HTR-8/SVneo (cell line): ENCODE results near the gene PSMA2.
A peak's percentile ranks its signal among the peaks of the same experiment; 100 is the strongest.

Experiments used
- DNase-seq: peaks from one replicate; pipeline ENCODE4 v3.0.0; 2011; ENCODE audit warnings: low spot score, mixed read lengths; ENCODE audit not compliant: insufficient read length
- FAIRE-seq: peaks from 2 replicates; lab custom pipeline; 2011; peaks lifted over from hg19 to GRCh38; lab: Jason Lieb, UNC

The PSMA2 gene

DNA sequence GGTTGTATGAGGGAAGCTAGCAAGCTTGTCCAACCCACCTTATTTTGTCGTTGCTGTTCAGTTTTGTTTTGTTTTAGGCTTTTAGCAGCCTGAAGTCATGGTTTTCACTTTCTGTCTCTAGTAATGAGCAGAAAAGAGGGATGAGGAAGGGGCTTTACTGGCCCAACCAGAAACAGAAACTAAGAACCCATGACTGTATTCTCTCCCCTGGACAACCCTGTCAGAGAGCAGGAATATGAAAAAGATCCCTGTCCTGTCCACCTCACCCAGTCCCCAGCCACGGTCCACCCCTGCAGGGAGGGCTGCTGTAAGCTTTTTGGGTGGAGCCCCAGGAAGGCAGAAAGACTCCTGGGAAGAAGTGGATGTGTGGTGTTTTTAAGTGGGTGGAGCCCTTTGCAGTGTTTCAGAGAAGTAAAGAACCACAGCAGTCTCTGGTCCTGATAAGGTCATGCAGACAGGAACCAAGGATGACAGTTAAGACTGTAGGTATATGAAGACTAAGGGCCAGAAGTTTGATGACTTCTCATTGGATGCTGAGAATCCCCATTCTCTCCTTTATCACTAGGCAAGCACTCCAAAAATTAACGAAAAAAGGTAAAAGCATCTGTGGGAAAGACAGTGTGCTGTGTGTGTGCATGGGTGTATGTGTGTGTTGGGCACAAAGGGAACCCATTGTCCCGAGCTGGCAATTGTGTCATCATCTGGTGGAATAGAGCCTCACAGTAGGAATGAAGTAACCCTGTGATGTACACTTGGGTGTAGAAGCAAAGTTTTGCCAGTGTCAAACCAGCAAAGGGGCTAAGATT lies 14.1 kb upstream of the PSMA2 start:
- no peak for FAIRE-seq
- no peak for DNase-seq

DNA sequence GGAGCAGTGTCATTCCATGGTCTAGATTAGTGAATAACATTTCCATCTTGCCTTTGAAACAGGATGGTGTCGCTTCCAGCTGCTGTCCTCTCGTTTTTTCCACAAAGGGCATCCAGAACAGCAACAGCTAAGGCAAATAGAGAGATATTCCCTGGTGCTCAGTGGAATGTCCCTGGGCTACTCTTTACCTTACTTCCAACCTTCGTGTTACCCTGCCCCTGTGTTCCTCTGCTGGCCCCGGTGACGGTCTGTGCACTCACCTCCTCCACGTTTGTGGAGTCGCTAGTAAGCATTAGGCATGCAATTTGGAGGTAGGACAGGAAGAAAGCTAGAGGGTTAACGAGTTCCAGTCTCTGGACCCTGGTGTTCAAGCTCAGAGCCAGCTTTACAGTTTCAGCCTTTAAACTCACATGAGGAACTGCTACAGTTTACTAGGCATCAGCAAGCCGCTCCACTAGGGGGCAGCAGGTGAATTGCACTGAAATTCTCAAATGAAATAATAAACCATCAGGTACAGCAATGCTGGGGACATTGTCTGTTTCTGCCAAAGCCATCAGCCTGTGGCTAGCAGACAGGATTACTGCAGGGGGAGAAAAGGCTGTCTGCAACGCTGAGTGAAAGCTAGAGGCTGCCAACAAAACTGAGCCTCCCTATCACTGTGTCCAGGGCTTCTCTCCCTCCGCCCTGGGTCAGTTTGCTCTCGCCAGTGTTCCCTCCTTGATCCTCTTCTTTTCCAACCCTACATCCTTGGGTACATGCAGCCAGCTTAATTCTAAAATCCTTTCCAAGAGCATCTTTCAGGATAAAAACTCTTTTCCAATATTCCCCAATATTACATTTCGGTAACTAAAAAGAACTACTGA lies 9.2 kb upstream of the PSMA2 start:
- peak; percentile 40 for FAIRE-seq
- DNase-seq: peak; percentile 73

DNA sequence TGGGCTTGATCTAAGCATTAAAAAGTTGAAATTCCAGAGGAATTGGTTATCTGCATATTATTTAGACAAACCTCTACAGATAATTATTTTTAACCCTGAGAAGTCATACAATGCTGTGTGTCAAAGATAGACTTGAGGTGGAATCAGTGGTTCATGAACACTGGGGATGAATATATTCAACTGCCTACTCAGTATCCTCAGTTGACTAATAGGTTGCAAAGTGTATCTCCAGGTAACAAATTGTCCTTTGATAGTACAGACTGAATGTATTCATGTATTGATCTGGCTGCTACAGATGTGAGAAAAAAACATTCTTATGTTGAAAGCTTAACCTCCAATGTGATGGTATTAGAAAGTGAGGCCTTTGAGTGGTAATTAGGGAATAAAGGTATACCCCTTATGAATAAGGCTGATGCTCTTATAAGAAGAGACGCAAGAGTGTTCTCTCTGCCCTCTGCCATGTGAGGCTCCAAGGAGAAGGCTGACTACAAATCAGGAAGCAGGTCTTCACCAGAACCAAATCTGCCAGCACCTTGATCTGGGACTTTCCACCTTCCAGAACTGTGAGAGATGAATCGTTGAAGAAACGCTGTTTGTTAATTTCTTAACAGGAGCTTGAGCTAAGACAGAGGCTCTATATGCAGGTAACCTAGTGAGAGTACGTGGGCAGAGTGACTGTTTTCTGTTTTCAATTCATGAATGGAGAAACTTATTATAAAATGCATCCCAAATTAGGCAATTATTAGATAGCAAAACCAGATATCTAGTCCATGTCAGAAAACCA lies 7.7 kb upstream of the PSMA2 start:
- FAIRE-seq: no peak

DNA sequence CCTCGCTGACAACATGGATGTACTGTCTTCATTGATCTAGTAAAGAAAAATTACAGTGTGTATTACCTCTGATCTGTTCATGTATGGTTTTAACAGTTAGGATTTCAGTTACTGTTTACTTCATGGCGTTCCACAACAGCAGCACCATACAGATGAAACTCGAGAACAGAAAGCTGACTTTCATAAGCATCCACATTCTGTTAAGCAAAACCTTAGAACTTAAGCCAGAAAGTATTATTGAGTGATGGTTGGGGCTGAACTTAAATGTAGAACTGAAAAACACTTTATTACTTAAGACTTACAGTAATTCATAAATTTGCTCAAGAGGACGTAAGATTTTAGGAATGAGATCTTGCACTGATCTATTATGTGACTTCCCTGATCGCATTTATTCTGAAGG lies 3.9 kb upstream of the PSMA2 start:
- DNase-seq (no peak), FAIRE-seq (no peak)

More for the DNA sequence above, 7.7 kb upstream of the PSMA2 start:
- no peak for DNase-seq

DNA sequence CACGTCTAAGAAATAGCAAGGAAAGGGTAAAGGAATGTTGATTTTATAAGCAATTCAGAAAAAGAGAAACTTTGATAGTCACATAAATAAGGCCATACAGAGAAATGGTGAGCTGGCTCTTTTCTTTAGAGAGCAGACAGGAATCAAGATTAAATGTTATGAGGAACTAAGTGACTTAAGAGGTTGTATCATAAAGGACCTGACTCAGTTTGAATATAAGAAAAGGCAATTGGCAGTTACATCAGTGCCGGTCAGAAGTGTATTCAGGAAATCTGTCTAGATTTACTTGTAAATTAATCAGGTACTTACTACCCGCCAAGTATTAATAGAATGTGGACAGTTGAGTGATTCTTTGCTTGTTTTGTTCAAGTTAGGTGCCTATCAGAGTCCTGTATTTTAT lies 2.3 kb upstream of the PSMA2 start:
- FAIRE-seq (no peak), DNase-seq (no peak)

DNA sequence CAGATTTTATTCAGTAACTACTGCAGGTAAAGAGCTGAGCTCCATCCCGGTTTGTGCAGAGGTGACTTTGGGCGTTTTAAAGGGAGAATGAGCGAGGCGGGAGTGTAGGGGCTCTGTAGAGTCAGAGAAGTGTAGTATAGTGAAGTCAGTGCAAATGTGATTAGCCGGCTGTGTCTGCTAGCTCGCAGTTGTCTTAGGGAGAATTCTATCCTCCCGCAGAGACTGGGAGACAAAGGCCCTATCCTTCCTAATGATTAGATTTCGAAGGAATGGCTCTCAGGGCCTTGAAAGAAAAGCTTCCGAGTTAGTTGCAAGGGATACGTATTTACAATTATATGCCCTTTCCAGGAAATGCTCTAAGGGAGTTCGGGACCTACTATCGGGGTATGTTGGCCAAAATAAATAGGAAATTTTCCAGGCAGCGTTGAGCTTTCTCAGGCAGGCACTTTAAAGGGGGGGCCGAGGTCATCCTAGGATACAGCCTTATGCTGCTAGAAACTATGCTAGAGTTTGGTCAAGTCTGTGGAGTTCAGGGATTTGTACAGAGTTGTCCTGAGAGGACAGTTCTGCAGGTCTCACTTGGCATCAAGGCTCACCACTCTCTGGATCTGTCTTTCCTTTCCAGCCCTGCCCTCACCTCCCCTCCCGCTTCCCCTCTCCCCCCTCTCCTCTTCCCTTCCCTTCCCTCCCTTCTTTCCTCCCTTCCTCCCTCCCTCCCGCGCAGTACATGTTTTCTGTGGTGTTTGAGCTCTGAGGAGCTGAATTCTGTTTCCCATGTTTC lies 1.0 kb upstream of the PSMA2 start:
- FAIRE-seq: no peak

DNA sequence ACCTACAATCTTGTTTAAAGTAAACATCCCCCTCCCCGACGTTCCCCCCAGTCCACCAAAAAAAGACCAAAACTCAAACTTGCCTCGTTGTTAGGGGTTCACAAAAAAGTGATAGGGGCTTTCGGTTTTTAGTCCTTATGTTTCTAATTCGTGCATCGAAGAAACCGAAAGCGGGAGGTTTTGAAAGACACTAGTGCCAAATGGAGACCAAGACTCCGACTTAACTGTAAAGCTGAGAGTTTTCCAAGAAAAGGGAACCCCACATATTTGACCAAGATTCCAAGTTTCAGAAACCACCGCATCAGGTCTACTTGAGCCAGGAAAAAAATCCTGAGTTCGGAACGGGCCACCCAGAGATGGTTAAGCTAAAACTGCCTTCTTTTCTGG lies 534 bp downstream of the PSMA2 start:
- DNase-seq (no peak), FAIRE-seq (no peak)

More for the DNA sequence above, 1.0 kb upstream of the PSMA2 start:
- DNase-seq: no peak

DNA sequence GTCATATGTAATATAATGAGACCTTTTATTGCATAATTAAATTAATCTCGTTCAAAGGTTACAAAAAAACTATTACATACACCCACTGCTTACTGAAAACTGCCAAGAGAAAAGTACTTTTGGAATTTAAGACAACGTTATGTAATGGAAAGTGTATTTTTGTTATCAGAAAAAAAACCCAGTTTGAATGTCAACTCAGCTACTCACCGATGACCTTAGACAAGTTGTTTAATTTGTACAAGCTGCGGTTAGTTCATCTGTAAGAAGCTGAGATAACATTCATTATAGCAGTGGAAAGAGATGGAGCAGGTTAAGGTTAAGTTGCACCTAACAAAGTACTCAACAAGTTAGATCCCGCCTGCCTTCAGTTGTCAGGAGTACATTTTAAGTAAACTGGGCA lies 1.1 kb downstream of the PSMA2 start:
- no peak for FAIRE-seq
- DNase-seq: no peak

DNA sequence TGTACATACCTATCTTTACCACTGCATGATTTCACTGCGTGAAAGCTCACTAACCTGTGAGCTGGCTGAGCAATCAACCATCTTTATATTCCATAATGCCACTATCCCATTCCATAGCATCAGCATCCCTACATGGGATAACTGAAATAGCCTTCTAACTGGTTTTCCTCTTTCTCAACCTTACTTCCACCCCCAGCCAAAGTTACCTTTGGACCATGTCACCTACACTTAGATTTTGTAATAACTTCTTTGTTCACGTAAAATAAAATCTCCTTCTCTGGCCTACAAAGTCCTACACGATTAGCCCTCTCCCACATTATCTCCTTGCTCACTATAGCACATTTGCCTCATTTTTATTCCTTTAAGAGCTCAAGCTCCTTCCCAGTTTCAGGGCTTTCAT lies 2.5 kb downstream of the PSMA2 start:
- DNase-seq: no peak
- no peak for FAIRE-seq

DNA sequence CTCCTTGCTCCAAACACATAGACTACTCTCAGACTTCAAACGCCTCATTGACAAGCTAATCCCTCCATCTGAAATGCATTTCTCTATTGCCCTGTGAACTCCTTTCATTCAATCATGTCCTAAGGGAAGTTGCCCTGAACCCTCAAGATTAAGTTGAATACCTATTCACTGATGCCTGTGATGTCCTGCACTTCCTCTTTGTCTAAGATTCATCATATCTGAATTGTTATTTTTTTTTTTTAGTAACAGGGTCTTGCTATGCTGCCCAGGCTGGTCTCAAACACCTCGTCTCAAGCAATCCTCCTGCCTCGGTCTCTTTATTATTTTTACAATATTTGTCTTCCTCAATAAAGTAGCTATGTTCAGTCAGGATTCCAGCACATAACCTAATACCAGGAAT lies 3.2 kb downstream of the PSMA2 start:
- FAIRE-seq (no peak), DNase-seq (no peak)

DNA sequence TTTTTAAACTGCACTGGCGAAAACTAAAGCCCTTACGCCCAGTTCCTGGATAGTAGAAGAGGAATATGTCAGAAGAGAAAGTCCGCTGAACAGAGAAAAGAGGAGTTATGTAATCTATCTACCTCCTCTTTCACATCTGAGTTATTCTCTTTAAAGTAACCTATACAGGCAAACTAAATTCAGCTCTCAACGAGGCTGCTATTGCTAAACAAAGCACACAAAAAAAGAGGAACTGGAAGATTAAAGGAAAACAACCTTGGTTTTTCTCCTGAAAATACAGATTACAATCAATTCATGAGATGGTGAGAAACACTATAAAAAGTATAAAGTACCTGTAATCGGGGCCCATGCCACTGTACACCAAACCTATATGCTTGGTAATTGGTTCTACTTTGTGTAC lies 5.8 kb downstream of the PSMA2 start:
- no peak for DNase-seq
- no peak for FAIRE-seq

DNA sequence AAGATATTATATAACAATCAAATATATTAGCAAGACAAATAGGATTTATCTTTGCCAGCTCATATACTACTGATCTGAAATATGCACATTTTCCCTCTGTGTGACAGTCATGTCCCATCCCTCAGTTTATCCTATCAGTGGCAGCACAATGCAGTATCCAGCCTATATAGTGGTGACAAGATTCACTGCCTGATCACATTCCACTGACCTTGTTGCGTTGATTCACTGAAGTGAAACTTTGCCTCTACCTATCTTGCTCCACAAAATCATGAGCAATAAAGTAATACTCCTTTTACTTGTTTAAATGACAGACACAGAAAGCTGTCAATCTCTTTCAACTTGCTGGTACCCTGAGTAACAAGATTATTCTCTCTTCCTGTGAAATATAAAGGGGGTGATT lies 6.3 kb downstream of the PSMA2 start:
- FAIRE-seq: no peak
- no peak for DNase-seq

DNA sequence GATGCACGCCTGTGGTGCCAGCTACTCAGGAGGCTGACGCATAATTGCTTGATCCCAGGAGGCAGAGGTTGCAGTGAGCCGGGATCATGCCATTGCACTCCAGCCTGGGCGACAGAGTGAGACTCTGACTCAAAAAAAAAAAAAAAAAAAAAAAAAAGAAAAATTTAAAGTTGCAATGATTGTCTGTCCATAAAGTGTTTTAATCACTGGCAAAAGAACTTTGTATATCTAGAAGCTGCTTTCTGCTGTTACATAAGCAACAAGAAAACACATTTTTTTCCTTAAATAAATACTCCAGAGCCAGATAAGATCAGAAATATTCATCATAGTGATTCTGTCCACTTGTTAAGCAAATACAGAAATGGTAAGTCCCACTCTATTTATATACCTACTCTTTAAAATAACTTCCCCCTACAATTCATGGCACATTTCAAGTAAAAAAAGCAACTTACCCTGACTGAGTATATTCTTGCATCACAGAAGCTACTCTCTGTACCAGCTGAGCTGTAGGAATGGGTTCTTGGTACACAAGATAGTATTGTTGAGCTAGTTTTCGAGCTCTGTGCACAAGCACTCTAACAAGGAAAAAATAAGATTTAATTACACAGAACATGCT lies 7.6 kb downstream of the PSMA2 start:
- no peak for FAIRE-seq

DNA sequence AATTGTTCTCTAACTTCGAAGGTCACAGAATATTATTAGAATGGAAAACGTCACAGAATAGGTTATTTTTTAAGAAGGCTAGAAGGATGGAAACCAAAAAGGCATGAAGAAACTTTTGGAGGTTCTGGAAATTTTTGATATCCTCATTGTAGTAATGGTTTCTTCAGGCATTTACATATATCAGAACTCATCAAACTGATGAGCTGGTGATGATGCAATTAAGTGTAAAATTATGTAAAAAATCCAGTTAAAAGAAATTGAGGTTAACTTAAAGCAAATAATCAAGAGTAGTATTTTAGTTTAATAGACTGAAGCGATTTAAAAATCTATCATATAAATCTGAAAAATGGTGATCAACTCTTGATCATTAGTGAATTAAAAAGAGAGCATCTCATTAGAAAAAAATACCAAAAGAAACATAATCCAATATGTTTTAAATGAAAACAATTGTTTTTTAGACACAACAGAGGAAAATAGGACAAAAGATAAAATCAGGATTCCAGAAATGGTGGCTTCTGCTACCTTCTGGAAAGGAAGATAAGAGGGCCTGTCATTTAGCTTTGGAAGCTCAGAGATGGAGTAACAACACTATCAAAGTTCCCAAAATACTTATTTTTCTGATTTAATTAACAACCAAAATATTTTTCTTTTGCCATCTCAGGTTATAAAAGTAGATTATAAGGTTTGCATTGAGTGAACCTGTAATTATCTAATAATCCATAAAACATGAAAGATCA lies 9.8 kb downstream of the PSMA2 start:
- FAIRE-seq: no peak
- no peak for DNase-seq

More for the DNA sequence above, 7.6 kb downstream of the PSMA2 start:
- no peak for DNase-seq

DNA sequence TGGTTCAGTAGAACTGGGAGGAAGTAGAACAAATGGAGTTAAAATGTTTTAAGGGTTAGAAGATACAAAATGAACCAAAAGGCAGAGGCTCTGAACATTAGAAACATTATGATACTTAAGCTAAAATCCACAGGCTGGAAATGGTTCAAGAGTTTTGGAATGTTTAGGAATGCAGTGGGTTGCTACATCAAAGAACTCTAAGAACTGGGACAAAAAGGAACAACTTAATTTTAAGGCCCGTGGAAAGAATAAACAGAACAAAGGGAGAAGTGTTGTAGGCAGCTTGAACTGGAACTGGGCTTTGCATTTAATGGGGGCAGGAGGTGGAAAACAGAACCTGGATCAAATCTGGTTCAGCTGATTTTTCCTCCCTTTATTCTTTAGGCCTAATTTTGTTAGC lies 16.6 kb downstream of the PSMA2 start:
- no peak for FAIRE-seq

DNA sequence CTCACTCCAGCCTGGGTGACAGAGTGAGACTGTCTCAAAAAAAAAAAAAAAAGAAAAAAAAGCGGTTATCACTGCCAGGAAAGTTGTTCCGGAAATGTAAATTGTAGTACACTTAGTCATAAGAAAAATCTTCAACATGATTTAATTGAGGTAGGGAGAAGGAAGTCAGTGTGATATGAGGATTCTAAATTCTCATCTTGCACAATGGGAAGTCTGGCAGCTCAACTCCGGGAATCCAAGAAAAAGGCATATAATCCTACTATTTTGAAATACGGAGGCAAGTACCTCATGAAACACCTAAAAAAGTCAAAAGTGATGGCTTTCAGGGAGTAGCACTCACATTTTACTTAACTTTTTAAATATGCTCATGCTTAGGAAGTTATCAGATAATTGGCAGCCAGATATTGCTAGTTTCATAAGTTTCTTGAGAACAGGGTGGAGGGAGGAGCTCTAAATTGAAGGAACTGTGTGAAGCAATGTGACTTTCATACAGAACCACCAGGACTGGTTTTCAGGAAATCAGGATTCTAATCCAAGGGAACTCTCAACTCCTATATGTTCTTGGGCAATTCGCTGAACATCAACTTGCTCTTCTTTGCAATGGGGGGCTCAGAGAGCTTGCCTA lies 17.4 kb downstream of the PSMA2 start:
- DNase-seq: no peak
- no peak for FAIRE-seq

More for the DNA sequence above, 16.6 kb downstream of the PSMA2 start:
- no peak for DNase-seq

DNA sequence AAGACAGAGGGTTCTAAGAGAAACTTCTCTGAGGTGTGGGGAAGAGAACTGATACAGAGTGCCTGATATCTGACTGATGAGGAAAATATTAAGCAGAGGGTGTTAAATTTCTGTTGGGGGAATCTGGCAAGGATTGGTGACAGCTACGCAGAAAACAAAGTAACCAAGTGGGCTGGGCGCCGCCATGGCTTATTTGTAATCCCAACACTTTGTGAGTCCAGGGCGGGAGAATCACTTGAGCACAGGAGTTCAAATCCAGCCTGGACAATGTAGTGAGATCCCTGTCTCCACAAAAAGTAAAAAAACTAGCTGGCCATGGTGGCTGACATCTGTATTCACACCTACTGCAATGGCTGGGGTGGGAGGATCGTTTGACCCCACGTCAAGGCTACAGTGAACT lies 18.0 kb downstream of the PSMA2 start:
- no peak for FAIRE-seq
- no peak for DNase-seq

DNA sequence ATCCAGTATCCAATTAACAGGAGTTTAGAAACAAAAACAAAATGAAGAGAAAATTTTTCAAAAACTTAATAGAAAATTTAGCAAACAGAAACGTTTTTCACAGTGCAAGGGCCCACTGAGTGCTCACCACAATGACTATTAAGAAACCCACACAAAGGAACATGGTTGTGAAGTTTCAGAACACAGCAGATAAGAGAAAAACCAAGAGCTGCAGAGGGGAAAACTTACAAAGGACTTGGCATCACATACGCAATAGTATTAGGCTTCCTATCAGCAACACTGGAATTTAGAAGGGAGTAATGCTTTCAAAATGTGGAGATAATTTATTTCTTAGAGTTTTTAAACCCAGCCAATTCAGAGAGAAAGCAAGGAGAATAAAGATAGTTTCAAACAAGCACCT lies 18.4 kb downstream of the PSMA2 start:
- no peak for FAIRE-seq
- DNase-seq: no peak
